SH-SY5Y (cell line): ENCODE results near the gene BCL7A.

ENCODE experiments used
- GATA2 ChIP-seq: IDR thresholded peaks from 2 replicates; pipeline ENCODE4 v1.6.1; 2011; ENCODE audit warnings: mild to moderate bottlenecking, low read depth, low read length
- GATA3 ChIP-seq: IDR thresholded peaks from 2 replicates; pipeline ENCODE4 v1.6.1; 2011; ENCODE audit warnings: low read depth, mild to moderate bottlenecking, low read length, moderate library complexity

The BCL7A gene

DNA sequence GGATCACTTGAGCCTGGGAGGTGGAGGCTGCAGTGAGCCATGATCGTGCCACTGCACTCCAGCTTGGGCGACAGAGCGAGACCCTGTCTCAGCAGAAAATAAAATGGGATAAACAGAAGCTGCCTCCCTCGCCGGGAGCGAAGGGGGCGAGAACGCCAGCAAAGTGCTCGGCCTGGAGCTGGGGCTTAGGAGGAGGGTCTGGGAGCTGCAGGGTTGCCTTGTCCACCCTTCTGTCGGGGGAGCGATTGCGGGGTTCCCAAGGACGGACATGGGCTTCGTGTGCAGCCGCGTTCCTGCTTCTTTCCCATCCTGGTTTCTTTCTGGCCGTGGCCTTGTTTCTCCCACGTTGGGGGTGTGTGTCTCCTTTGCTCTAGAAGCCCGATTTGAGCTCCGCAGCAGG, 29.0 kb downstream of the BCL7A start:
- TF ChIP-seq GATA3 (no peak), GATA2 (no peak)

DNA sequence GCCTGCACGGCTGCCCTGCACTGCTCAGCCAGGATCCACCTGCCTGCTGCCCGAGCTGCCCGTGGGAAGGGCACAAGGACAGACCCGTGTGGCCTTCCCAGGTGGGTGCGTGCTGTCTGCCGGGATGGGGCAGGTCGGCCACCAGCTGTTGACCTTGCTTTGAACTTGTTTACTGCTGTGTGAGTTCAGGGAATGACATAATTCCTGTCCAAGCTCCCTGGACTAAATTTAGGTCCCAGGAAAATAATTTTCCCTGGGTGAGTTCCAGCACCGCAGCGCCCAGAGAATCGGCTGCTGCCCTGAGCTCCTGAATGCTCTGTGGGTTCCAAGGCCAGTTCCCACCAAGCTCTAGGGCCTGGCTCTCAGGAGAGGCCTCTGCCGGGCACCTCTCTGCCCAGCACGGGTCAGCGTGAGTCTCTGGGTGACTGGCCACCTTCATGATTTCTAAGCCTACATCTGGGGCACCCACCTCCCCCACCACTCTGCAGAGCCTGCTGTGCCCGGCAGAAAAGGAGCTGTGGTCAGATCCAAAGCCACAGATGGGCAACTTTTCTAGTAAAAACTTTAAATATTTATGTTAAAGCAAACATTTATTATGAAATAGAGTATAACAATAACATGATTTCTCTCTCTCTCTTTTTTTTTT, 29.7 kb downstream of the BCL7A start:
- no peak for TF ChIP-seq GATA2

DNA sequence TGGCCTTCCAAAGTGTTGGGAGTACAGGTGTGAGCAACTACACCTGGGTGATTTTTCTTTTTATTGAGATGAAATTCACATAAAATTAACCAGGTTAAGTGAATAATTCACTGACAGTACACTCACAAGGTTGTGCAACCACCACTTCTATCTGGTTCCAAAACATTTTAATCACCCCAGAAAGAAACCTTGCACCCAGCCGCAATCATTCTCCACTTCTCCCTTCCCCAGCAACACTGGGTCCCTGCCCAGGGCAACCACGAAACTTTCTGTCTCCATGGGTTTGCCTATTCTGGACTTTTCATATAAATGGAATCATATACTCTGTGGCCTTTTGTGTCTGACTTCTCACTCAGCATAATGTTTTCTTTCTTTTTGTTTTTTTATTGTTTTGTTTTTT, 30.6 kb downstream of the BCL7A start:
- no peak for TF ChIP-seq GATA2
- no peak for TF ChIP-seq GATA3

DNA sequence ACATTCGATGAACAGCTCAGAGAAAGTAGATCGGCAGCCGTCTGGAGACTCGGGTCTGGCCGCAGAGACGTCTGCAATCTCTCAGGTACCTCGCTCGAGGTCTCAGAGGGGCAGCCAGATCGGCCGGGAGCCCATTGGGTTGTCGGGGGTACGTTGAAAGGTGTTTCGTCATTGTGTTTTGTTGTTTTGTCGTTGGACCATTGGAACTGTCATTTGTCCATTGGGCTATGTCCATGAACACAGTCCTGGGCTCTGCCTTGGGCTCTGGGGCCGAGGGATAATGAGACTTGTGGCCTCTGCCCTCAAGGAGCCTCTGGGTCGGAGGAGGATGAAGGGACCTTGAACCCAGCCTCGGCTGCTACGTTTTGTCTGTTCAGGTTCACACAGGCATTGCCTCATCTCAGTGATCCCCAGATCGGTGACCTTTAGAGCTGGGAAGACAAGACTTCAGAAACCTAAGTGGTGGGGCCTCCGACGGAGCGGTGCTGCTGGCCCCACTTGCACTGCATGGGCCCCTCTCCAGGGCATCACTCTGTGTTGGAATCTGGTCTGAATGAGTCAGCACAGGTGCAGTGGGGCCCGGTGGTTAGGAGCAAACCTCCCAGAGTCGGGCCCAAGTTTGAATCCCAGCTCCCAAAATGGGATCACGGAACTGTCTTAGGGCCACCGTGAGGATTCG, 33.3 kb downstream of the BCL7A start:
- no peak for TF ChIP-seq GATA2
- no peak for TF ChIP-seq GATA3

DNA sequence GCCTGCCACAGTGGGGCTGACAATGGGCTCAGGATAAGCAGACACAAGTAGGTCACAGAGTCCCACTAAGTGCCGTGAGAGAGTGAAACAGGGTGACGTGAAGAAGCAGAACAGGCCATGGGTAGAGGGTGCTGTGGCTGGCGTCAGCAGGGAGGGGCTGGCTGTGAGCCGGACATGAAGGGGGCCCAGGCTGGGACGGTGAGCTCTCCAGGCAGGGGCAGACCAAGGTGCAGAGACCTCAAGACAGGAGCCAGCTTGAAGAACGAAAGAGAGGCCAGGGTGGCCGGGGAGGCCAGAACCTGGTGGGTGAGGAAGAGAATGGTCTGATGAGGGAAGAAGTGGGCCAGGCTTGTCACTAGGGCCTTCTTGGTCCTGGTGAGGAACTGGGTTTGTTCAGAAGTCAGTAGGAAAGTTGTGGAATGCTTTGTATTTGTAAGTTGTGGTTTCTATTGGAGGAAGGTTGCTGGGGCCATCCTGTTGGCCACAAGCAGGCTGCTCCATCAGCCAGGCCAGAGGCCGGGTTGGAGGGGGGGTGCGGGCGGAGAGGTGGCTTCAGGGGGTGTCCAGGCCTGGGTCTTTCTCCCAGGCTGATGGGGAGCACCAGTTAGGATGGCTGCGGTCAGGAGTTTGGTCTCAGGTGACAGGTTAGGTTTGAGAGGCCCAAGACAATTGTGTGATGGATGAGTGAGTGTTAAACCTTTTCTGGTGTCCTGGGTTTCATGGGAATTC, 35.5 kb downstream of the BCL7A start:
- TF ChIP-seq GATA3: no peak
- TF ChIP-seq GATA2: no peak

DNA sequence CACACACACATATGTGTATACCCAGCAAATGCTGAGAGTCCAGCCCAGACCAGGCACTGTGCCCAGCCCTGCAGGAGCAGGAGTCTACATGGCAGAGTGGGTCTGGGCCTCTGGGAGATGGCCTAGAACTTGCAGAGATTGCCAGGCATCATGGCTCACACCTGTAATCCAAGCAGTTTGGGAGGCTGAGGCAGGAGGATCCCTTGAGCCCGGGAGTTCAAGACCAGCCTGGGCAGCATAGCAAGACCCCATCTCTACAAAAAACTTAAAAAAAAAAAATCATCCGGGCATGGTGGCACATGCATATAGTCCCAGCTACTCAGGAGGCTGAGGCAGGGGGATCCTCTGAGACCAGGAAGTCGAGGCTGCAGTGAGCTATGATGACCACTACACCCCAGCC, 36.1 kb downstream of the BCL7A start:
- TF ChIP-seq GATA3: no peak
- TF ChIP-seq GATA2: no peak

DNA sequence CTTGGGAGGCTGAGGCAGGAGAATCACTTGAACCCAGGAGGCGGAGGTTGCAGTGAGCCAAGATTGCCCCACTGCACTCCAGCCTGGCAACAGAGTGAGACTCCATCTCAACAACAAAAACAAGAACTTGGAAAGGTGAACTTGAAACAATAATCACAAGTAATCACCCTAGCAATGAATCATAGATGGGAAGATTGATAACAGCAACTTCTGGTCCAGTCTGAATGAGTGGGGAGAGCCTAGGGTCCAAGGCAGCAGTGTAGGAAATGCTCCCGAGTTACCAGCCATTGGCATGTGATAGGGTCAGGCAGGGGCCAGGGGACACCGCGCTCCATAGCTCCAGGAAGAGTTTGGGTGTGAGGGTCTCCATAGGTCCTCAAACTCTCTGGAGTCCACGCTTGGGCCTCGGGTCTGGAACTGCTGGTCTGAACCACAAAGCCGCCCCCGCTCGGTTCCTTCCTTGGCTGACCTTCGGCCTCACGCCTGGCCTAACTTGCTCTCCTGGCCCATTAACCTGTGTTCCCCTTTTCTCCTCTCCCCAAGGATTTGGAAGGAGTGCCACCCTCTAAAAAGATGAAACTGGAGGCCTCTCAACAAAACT, 37.0 kb downstream of the BCL7A start:
- no peak for TF ChIP-seq GATA3
- no peak for TF ChIP-seq GATA2

DNA sequence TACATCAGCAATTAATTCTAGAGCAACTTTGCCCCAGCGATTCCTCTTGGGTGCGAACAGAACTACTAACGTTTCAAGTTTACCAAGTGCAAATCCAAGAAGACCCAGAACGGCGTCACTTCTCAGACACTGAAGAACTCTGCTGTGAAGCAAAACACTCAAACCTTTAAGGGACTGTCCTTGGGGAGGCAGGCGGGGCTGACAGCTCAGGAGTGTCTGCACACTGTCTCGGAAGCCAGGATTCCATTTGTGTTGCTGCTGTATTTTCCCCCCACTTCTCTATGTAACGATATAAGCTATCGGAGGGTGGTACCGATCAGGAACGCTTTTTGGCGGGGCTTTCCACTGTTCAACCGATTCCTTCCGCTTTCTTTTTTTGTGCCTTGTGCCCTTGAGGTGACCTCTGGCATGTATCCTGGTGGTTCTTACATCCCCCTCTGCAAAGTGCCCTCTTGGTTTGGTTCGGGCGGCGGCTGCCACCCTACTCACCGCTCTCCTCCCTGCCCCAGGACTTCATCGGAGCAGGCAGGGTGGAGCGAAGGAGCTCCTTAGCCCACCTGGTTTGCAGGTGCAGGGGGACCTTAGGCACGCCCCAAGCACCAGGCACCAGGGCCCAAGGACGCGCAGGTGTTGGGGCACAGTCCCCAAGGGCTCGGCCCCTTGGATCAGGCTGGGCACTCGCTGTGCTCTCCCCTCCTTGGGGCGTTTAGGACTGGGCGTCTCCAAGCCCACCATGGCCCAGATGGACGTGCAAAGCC, 37.7 kb downstream of the BCL7A start:
- TF ChIP-seq GATA3 (no peak), GATA2 (no peak)

DNA sequence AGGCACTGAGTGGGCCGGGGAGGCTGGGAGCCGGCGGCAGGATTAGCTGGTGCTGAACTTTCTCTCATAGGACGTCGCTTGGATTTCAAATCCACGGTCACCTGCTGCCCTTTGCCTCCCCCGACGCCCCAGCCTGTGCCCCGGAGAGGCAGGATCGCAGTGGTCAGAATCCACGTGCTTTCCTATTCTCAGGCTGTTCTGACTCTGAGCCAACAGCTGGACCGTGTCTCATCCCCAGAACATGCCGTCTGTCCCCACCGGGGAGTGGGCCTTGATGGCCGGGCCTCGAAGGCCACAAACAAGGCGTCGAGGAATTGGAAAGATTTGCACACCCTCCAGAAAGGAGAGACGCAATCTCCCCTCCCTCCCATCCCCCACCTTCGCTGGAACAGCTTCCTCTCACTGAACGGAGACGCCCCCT, 38.4 kb downstream of the BCL7A start:
- TF ChIP-seq GATA3 (no peak), GATA2 (no peak)

DNA sequence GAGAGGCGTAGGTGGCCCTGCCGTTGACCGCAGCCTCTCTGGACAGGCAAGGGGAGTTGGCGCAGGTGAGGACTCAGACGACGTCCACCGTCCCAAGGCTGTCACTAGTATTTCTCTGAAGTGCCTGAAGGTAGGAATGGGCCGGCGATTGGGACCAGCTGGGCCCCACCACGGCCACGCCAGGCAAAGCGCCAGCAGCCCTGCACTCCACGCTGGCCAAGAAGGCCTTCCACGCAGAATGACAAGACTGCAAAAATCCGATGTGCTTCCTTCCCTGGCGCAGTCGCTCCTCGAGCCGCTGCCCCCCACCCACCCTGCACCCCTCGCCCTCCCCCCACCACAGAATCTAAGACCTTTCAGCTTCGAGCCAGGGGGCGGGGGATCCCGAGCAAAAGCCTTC, 39.6 kb downstream of the BCL7A start:
- TF ChIP-seq GATA2 (no peak), GATA3 (no peak)

DNA sequence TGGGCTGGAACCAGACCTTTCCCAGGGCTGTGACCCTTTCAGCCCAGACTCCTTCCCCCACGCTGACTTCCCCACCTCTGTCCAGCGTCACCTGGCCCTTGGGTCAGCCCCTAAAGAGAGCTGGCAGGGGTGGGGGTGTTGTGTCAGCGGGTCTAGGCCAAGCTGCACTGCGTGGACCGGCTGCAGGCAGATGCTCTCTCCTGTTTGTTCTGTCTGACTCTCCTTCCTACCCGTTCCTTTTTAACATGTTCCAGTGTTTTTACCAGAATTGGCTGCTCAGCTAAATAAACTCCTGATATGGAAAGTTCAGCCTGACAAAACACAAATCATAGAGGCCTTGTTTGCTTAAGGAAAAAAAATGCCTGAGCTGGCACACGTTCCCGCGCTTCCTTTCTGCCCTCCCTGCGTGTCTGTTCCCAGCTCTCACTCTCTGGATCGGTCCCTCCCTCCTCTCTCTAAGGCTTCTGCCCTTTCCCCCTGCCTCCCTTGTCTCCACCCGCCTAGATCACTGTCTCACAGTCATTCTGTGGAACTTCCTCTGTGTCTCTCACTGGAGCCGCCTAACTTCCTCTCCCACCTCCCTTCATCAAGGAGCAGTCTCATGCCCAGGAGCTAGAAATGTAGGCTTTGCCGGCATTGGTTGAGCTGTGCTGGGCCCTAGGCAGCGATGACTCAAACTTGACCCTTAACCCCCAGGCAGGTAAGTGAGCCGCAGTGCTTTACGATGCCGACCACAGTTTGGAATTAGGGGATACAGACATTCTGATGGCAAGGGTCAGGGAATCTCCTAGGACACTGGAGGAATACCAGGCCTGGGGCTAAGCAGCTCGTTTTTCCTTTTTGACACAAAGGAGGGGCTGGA, 41.4 kb downstream of the BCL7A start:
- TF ChIP-seq GATA3 (no peak), GATA2 (no peak)

DNA sequence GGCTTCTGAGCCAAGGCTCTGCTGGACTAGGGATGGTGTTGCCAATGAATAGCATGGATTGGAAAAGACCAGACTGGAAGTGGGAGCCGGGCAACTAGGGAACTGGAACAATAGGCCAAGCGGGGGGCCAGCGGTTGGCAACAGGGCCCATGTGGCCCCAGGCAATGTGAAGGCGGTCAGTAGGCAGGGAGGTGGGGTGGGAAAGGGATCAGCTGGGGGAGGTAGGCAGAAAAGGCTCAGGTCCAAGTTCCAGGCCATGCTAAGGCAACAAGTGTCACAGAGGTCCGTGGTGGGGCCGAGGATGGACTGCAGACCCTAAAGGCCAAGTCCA, 42.0 kb downstream of the BCL7A start:
- TF ChIP-seq GATA3 (no peak), GATA2 (no peak)

DNA sequence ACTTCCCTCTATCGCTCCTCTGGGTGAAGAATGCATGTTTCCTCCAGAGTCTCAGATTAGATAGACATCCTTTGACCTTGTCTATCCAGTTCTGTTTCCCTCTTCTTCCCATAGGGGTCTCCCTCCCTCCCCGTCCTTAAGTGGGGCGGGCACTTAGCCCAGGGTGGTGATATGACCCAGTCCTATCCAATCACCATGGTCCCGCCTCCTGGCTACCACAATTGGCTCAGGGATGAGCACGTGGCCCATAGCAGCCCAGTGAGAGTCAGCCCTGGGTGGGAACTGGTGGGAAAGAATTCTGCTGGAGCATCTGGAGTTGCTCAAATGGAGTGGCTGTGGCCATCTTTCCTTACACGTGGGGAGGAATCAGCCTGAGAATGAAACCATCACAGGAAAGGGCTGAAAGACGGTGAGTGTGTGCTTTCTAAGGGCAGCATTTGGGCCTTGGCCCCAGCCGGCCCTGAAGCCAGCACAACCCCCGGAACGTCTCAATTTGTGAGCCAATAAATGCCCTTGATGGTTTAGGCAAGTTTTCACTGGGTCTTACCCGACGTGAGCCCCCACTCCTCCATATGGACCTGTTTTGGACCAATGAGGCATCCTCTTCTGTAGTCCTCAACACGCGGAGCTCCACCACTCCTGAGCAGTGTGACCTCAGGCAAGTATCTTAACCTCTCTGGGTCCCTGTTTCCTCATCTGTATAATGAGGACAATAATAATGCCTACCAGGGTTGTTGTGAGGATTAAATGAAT, 42.5 kb downstream of the BCL7A start:
- TF ChIP-seq GATA3 (no peak), GATA2 (no peak)
